ENCODE data around the gene TMEM154.

TMEM154 gene

GRCh38 chr4:152679414-152680281 is at the start of gene TMEM154:
TSS of gene TMEM154 (minus strand) at chr4:152679997. CDS start at chr4:152679933, 64 bp downstream.
- TF ChIP-seq GATA2 (IDR thresholded peaks at IDR 0.05; ENCODE audit: low read depth, low read length) (no peak), GATA3 (IDR thresholded peaks at IDR 0.05; ENCODE audit: low read depth, low read length) (no peak)

- TF ChIP-seq GATA3 (IDR thresholded peaks at IDR 0.05; ENCODE audit: low read depth, low read length), result no peak
- no peak for TF ChIP-seq GATA2 (IDR thresholded peaks at IDR 0.05; ENCODE audit: low read depth, low read length)
Observed at GRCh38 chr4:152729466-152729865, 49.7 kb upstream of the TMEM154 start.

DNA sequence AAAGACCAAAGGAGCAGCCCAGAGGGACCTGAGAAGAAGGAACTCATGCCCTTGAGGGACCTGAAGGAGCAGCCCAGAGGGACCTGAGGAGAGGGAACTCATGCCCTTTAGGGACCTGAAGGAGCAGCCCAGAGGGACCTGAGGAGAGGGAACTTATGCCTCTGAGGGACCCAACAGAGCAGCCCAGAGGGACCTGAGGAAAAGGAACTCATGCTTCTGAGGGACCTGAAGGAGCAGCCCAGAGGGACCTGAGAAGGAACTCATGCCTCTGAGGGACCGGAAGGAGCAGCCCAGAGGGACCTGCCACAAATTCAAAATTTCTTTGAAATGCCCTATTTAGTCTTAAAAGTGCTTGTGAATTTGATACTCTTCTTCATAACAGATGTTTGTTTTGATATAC is 48.5 kb upstream of the TMEM154 start:
- TF ChIP-seq GATA3 (IDR thresholded peaks at IDR 0.05; ENCODE audit: low read depth, low read length), result no peak
- TF ChIP-seq GATA2 (IDR thresholded peaks at IDR 0.05; ENCODE audit: low read depth, low read length), result no peak

- TF ChIP-seq GATA3 (IDR thresholded peaks at IDR 0.05; ENCODE audit: low read depth, low read length), result no peak
- no peak for TF ChIP-seq GATA2 (IDR thresholded peaks at IDR 0.05; ENCODE audit: low read depth, low read length)
Observed at GRCh38 chr4:152727784-152728183, 48.0 kb upstream of the TMEM154 start.

- no peak for TF ChIP-seq GATA3 (IDR thresholded peaks at IDR 0.05; ENCODE audit: low read depth, low read length)
- no peak for TF ChIP-seq GATA2 (IDR thresholded peaks at IDR 0.05; ENCODE audit: low read depth, low read length)
Observed at GRCh38 chr4:152724494-152724893, 44.7 kb upstream of the TMEM154 start.

DNA sequence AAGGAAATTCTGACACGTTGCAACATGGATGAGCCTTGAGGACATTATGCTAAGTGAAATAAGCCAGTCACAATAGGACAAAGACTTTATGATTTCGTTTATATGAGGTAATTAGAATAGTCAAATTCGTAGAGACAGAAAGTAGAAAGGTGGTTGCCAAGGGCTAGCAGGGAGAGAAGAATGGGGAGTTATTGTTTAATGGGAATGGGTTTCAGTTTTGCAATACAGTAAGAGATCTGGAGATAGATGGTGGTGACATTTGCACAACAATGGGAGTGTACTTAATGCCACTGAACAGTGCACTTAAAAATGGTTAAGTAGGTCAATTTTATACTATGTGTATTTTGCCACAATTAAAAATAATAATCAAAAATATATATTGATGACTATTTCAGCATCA is 43.4 kb upstream of the TMEM154 start:
- TF ChIP-seq GATA3 (IDR thresholded peaks at IDR 0.05; ENCODE audit: low read depth, low read length) (no peak), GATA2 (IDR thresholded peaks at IDR 0.05; ENCODE audit: low read depth, low read length) (no peak)

DNA sequence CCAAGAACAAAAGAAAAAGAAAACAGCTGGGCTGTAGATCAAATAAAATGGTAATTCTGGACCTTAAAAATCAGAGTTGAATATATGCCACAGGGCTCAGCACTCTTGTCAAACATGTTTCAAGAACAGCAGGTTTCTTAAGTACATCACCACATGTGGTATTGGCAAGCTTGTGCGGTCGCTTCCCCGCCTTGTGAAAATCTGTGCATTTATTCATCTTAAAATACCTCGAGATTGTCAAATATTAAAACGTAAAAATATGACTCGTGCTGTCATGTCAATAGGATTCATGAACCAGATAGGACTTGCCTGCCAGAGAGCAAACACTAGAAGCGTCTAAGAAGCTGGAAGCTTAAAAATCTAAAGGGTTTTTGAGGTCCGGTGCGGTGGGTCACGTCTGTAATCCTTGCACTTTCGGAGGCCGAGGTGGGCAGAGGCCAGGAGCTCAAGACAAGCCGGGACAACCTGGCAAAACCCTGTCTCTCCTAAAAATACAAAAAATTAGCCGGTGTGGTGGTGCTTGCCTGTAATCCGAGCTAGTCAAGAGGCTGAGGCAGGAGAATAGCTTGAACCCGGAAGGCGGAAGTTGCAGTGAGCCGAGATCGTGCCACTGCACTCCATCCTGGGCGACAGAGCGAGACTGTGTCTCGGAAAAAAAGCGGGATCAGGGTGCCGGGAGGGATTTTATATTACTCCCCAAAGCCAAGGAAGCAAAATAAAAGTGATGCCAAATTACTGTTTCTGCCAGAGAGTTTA is 40.2 kb upstream of the TMEM154 start:
- no peak for TF ChIP-seq GATA2 (IDR thresholded peaks at IDR 0.05; ENCODE audit: low read depth, low read length)
- TF ChIP-seq GATA3 (IDR thresholded peaks at IDR 0.05; ENCODE audit: low read depth, low read length), result no peak

- TF ChIP-seq GATA2 (IDR thresholded peaks at IDR 0.05; ENCODE audit: low read depth, low read length), result no peak
- no peak for TF ChIP-seq GATA3 (IDR thresholded peaks at IDR 0.05; ENCODE audit: low read depth, low read length)
Observed at GRCh38 chr4:152719291-152719690, 39.5 kb upstream of the TMEM154 start.

GRCh38 chr4:152715076-152715475 is 35.3 kb upstream of the TMEM154 start:
- TF ChIP-seq GATA2 (IDR thresholded peaks at IDR 0.05; ENCODE audit: low read depth, low read length) (no peak), GATA3 (IDR thresholded peaks at IDR 0.05; ENCODE audit: low read depth, low read length) (no peak)

- TF ChIP-seq GATA2 (IDR thresholded peaks at IDR 0.05; ENCODE audit: low read depth, low read length) (no peak), GATA3 (IDR thresholded peaks at IDR 0.05; ENCODE audit: low read depth, low read length) (no peak)
Observed at GRCh38 chr4:152713951-152714705, 34.3 kb upstream of the TMEM154 start.

GRCh38 chr4:152709675-152710438 is 30.1 kb upstream of the TMEM154 start:
- TF ChIP-seq GATA2 (IDR thresholded peaks at IDR 0.05; ENCODE audit: low read depth, low read length), result no peak

GRCh38 chr4:152708796-152709195 is 29.0 kb upstream of the TMEM154 start:
- TF ChIP-seq GATA2 (IDR thresholded peaks at IDR 0.05; ENCODE audit: low read depth, low read length) (no peak), GATA3 (IDR thresholded peaks at IDR 0.05; ENCODE audit: low read depth, low read length) (no peak)

GRCh38 chr4:152708361-152708760 is 28.6 kb upstream of the TMEM154 start:
- no peak for TF ChIP-seq GATA2 (IDR thresholded peaks at IDR 0.05; ENCODE audit: low read depth, low read length)
- no peak for TF ChIP-seq GATA3 (IDR thresholded peaks at IDR 0.05; ENCODE audit: low read depth, low read length)

Measured in SH-SY5Y (cell line).